Activated T-cell treated with anti-CD3 and anti-CD28 coated beads, Interleukin-2, amount 50 U/mL, for 24 hours (primary cell): ENCODE measurements around the gene MED22.

ENCODE experiments used
- DNase-seq: peaks from one replicate; pipeline ENCODE4 v3.0.0-alpha.2; 2020
- H3K27ac Mint-ChIP-seq: 2 replicates; pipeline ENCODE4 v1.8.0; 2020; ENCODE audit warnings: mild to moderate bottlenecking, mixed read lengths
- H3K27me3 Mint-ChIP-seq: 2 replicates; pipeline ENCODE4 v1.8.0; 2020; ENCODE audit warnings: mixed read lengths
- H3K36me3 Mint-ChIP-seq: 2 replicates; pipeline ENCODE4 v1.8.0; 2020; ENCODE audit warnings: low read depth, mixed read lengths
- H3K4me1 Mint-ChIP-seq: 2 replicates; pipeline ENCODE4 v1.8.0; 2020; ENCODE audit warnings: low read depth, mixed read lengths
- H3K4me3 Mint-ChIP-seq: 2 replicates; pipeline ENCODE4 v1.8.0; 2020; ENCODE audit warnings: mild to moderate bottlenecking, moderate library complexity, mixed read lengths
- H3K9me3 Mint-ChIP-seq: 2 replicates; pipeline ENCODE4 v1.8.0; 2020; ENCODE audit warnings: mixed read lengths

Gene MED22

DNA sequence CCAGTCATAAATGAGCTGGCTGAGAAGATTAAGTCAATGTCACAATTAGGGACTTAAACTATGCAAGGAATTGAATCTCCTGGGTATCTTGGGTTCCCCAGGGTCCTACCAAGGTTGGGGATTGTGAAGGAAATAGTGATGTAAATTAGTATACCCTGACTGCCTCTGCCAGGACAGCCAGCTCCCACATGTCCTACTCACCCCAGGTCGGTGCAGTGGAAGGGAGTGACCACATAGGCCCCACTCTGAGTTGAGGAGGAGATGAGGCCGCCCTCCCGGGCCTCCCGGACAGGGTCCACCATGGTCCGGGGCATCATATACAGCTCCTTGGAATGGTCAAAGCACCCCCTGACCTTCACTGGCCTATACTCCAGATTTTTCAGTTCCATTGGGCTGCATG lies 5.6 kb upstream of the MED22 start:
- Mint-ChIP-seq H3K4me1 (peaks cover 71% of the 10 kb centered on the region), H3K27me3 (no peaks in the 10 kb centered on the region), H3K36me3 (peaks cover 77% of the 10 kb centered on the region), H3K9me3 (no peaks in the 10 kb centered on the region), H3K27ac (peak overlapping the region; percentile 99), H3K4me3 (no peak overlapping the region)
- no peak for DNase-seq

DNA sequence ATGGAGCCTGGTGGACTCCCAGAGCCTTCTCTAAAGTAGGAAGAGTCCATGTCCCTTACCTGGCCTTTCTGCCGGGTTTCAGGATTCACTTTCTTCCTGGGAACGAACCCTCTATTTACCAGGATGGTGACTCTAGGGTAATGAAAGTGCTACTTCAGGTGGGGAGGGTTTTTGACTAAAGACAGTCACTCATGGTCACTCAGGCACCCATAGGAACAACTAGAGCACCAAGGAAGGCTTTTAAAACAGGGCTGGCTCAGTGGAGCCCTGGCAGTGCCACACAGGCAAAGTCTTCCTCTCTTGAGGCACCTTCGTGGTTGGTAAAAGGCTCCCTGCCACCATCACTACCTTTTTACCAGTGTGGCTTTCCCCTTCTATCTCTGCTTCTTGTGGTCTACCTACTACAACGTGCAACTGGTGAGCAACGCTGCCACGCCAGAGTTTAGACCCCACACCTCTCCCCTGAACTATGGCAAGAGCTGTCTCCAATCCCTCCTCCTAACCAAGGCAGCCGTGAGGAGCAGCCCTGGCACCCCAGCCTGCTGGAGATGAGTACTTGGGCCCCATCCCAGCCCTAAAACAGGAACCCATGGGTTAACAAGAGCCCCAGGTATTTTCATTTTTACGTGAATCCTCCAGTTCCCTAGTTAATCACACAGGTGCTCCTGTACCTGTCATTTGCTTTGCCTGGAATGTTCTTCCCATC lies 4.9 kb upstream of the MED22 start:
- peak; percentile 53 for DNase-seq
- peaks cover 64% of the 10 kb centered on the region for H3K4me1 Mint-ChIP-seq
- peaks cover 77% of the 10 kb centered on the region for H3K36me3 Mint-ChIP-seq
- H3K9me3 Mint-ChIP-seq: no peaks in the 10 kb centered on the region
- H3K27ac Mint-ChIP-seq: peak overlapping the region; percentile 99
- peak overlapping the region; percentile 15 for H3K4me3 Mint-ChIP-seq
- no peaks in the 10 kb centered on the region for H3K27me3 Mint-ChIP-seq

DNA sequence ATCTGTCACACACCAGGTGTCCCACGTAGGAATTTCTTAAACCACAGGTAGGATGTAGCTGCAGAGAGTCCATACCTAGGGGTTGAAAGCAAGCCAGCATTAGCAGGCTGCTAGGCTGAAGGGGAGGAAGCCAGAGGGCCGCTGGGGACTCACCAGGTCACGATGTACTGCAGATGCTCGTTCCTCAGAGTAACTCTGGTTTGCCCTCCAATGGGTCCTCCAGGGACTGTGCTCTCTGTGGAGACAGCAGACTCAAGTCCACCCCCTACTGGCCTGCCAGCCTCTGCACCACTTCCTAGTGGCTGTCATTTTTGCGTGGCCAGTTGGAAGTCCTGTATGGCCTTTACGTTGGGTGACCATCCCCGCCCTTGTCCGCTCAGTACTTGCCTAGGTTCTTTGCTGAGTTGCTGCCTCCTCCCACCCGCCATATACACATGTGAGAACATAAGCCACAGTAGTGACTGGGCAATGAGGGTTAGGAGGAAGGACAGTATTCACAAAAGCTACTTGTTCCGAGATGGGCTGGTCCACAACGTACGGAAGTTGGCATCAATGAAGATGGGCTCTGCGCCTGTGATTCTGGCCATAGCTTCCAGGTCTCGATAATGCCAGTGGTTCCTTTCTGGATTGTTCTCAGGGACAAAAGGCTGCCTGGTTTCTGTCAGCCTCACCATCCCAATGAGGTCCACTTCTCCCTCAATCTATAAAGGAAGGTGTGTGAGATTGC lies 4.1 kb upstream of the MED22 start:
- Mint-ChIP-seq H3K4me3 (peak overlapping the region; percentile 39), H3K27ac (peak overlapping the region; percentile 99)
- DNase-seq: peak; percentile 70

DNA sequence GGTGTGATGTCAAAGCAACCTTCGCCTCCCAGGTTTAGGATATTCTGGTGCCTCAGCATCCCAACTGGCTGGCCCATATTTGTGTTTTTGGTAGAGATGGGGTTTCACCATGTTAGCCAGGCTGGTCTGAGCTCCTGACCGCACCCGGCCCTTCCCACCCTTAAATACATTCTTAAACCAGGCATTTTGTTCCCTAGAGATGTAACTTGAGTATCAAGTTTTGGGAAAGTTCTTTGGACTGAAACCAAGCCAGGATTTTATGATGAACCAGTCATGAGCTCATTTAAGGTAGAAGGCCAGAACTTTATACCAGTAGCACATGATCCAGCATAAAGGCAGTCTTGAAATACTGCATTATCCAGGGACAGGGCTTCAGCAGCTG lies 3.6 kb upstream of the MED22 start:
- H3K36me3 Mint-ChIP-seq: peaks cover 74% of the 10 kb centered on the region
- H3K27ac Mint-ChIP-seq: peak overlapping the region; percentile 99
- DNase-seq: no peak
- no peaks in the 10 kb centered on the region for H3K27me3 Mint-ChIP-seq
- peaks cover 60% of the 10 kb centered on the region for H3K4me1 Mint-ChIP-seq
- H3K4me3 Mint-ChIP-seq: peak overlapping the region; percentile 98
- H3K9me3 Mint-ChIP-seq: no peaks in the 10 kb centered on the region

More for the DNA sequence above, 4.1 kb upstream of the MED22 start:
- Mint-ChIP-seq H3K36me3 (peaks cover 72% of the 10 kb centered on the region), H3K4me1 (peaks cover 57% of the 10 kb centered on the region), H3K9me3 (no peaks in the 10 kb centered on the region), H3K27me3 (no peaks in the 10 kb centered on the region)

DNA sequence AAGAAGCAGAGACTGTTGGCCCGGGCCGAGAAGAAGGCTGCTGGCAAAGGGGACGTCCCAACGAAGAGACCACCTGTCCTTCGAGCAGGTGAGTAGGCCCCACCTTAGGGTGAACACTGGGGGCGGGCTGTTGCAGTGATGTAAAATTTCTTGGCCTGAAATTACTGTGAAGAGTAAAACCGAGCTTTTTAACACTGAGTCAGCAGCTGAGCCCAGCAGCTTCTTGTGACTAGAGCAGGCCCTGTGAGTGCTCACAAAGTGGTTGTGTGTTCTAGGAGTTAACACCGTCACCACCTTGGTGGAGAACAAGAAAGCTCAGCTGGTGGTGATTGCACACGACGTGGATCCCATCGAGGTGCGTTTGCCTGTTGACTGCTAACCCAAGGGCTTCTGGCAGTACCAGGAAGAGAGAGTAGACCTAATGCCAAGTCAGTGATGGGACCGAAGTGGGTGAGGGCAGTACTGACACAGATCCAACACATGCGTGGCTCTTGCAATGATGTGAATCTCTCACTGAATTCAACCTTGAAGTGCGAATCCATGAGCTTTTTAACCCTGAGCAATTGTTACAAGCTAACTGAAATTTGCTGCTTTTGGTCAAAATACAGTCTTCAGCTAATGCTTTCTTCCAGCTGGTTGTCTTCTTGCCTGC lies 2.2 kb upstream of the MED22 start:
- peaks cover 85% of the 10 kb centered on the region for H3K36me3 Mint-ChIP-seq
- H3K9me3 Mint-ChIP-seq: no peaks in the 10 kb centered on the region
- peaks cover 64% of the 10 kb centered on the region for H3K4me1 Mint-ChIP-seq
- peak overlapping the region; percentile 98 for H3K4me3 Mint-ChIP-seq
- H3K27ac Mint-ChIP-seq: peak overlapping the region; percentile 99
- H3K27me3 Mint-ChIP-seq: no peaks in the 10 kb centered on the region
- no peak for DNase-seq

DNA sequence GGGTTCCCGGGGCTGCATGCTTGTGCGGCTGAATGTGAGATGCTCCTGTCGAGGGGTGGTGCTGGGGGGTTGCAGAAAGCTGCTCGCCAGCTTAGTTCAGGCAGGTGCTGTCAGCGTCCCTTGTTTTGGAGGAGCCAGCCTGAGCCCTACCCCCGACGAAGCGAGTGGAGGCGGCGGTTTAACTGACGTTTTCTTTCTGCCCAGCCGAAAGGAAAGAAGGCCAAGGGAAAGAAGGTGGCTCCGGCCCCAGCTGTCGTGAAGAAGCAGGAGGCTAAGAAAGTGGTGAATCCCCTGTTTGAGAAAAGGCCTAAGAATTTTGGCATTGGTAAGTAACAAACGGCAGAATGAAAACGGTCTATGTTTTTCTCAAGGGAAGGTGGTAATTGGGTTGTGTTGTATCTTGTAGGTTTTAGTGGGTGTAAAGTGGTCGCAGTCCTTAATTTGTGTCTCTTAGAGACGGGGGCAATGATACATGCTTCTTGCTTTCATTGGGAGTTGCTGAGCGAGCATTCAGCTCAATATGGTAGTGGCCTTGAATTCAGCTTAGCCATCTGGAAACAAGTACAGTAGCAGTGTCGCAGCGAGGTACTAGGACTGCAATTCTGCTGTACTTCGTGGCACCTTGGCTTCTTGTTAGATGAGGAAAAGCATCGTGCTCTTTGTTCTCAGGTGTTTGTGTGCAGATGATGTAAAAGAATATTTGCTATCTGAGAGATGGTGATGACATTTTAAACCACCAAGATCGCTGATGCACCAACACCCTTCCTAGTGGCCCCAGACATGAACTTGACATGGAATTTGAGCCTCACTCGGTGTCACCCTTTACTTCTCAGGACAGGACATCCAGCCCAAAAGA lies 1.0 kb upstream of the MED22 start:
- no peaks in the 10 kb centered on the region for H3K9me3 Mint-ChIP-seq
- peak overlapping the region; percentile 99 for H3K27ac Mint-ChIP-seq
- DNase-seq: no peak
- H3K4me1 Mint-ChIP-seq: peaks cover 52% of the 10 kb centered on the region
- peak overlapping the region; percentile 98 for H3K4me3 Mint-ChIP-seq
- no peaks in the 10 kb centered on the region for H3K27me3 Mint-ChIP-seq
- H3K36me3 Mint-ChIP-seq: peaks cover 92% of the 10 kb centered on the region

DNA sequence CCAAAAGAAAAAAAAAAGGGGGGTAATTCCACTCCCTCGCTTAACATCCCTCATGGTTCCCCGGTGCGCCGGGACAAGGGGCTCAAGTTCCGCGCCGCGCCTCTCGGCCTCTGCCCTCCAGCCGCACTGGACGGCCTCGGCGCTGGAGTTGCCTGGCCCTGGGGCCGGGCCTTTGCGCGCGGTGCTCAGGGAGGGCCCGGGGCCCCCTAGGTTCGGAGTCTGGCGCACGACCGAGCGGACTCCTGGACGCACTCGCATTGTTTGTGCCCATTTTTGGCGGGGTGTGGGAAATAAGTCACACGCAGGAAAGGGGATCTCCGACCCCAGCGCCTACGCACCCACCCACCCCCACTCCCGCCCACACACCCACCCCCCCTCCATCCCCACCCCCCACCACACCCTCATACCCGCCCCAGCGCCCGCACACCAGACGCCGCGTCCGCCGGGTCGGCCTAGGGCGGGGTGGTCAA lies 381 bp downstream of the MED22 start:
- Mint-ChIP-seq H3K9me3 (no peaks in the 10 kb centered on the region), H3K36me3 (peaks cover 94% of the 10 kb centered on the region), H3K27ac (peak overlapping the region; percentile 99), H3K27me3 (no peaks in the 10 kb centered on the region), H3K4me1 (peaks cover 45% of the 10 kb centered on the region), H3K4me3 (peak overlapping the region; percentile 98)
- DNase-seq: no peak

DNA sequence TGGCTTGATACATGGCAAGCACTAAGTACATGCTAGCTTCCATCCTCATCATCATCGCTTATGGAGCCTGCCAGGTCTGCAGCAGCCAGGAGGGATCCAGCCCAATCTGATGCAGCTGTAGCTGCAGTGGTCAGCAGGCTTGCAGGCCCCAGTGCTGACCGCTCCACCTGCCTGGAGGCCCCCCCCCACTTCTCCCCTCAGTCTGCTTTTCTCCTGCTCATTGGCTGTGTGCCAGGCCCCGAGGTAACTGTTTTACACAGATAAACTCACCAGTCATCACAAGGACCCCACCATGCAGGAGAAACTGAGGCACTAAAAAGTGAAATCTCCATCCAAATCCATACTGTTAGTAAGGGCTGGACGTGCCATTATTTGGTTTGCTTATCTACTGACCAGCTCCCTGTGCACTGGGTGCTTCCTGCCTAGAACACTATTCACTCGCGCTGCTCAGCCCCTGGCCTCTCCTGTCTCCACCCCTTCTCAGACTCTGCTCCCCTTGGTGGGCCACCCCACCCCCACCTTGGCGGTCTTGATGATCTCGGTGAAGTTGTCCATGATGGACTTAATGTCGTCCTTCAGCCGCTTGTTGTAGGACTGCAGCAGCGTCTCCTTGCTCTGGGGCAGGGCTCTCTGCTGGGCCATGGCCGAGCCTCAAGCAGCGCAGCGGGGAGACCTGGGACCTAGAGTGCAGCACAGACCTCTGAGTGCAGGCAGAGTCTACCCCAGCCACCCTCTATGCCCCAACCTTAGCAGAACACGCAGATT lies 1.7 kb downstream of the MED22 start:
- no peaks in the 10 kb centered on the region for H3K9me3 Mint-ChIP-seq
- H3K4me1 Mint-ChIP-seq: peaks cover 39% of the 10 kb centered on the region
- peaks cover 94% of the 10 kb centered on the region for H3K36me3 Mint-ChIP-seq
- peak overlapping the region; percentile 92 for H3K27ac Mint-ChIP-seq
- no peaks in the 10 kb centered on the region for H3K27me3 Mint-ChIP-seq
- H3K4me3 Mint-ChIP-seq: peak overlapping the region; percentile 98
- no peak for DNase-seq

DNA sequence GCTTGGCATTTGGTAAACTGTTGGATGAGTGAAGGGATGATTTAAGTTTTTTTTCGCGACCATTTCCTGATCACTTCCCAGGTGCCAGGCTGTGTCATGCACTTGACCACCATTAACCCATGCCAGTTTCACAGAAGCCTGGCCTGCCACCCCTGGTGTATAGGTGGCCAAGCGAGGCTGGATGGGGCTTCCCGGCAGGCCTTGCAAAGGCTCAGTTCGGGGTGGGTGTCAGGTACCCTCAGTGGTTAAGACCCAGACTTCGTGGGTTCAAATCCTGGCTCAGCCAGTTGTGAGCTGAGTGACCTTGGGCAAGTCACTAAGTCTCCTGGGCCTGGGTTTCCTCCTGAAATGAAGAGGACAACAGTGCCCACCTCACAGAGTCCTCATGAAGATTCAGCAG lies 2.3 kb downstream of the MED22 start:
- H3K4me3 Mint-ChIP-seq: no peak overlapping the region

DNA sequence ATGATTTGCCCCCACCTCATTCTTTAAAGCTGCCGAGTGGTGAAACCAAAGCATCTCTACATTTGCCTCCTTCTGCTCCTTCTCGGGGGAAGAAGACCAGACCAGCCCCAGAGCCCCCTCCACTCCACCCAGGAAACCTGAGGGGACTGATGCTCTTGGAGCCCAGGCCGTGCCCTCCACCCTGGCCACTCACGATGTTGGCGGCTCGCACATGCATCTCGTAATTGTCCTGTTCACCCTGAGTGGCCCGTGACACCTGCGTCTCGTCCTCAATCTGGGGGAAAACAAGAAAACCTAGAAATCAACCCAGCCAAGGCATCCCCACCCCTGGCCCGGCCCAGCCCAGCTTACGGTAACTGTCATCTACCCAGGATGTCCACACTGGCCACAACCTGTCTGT lies 3.0 kb downstream of the MED22 start:
- H3K27me3 Mint-ChIP-seq: no peaks in the 10 kb centered on the region
- no peak for DNase-seq
- peaks cover 94% of the 10 kb centered on the region for H3K36me3 Mint-ChIP-seq
- H3K9me3 Mint-ChIP-seq: no peaks in the 10 kb centered on the region
- H3K4me1 Mint-ChIP-seq: peaks cover 37% of the 10 kb centered on the region
- no peak overlapping the region for H3K27ac Mint-ChIP-seq
- H3K4me3 Mint-ChIP-seq: no peak overlapping the region

More for the DNA sequence above, 2.3 kb downstream of the MED22 start:
- Mint-ChIP-seq H3K9me3 (no peaks in the 10 kb centered on the region), H3K4me1 (peaks cover 40% of the 10 kb centered on the region), H3K27ac (peak overlapping the region; percentile 33), H3K36me3 (peaks cover 94% of the 10 kb centered on the region), H3K27me3 (no peaks in the 10 kb centered on the region)
- DNase-seq: no peak

DNA sequence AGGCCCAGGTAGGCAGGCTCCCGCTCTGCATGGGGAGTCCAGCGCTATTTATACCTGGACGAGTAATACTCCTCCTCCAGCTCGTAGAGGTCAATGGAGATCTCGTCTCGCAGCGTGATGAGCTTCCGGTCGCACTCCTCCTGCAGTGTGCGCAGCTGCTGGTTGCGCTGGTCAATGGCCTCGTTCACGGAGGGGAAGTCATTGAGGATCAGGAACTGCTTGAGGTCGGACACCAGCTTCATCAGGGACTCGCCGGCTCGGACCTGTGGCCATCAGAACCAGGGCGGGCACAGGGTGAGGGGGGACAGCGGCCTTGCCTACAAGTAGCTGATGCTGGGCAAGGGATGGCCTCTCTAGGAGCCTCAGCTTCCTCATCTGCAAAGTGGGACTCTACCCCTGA lies 3.9 kb downstream of the MED22 start:
- H3K36me3 Mint-ChIP-seq: peaks cover 94% of the 10 kb centered on the region
- H3K4me3 Mint-ChIP-seq: no peak overlapping the region
- DNase-seq: no peak
- H3K27ac Mint-ChIP-seq: no peak overlapping the region
- no peaks in the 10 kb centered on the region for H3K27me3 Mint-ChIP-seq
- H3K9me3 Mint-ChIP-seq: no peaks in the 10 kb centered on the region
- H3K4me1 Mint-ChIP-seq: peaks cover 29% of the 10 kb centered on the region

DNA sequence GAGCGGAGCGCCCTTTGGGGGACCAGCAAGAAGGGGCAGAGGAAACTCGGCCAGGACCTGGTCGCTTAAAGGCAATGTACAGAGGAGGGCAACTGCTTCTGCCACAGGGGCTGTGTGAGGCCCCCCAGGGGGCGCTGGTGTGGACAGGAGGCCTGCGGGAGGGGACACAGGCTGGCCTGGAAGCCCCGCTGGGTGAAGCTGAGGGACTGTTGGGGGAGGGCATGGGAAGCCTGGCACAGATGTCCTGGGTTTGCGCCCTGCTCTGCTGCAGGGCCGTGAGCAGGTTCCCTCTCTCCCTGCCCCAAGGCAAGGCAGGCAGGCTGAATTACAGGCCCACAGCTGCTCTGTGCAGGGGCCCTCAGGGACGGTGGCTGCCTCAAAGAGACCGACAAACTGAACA lies 5.4 kb downstream of the MED22 start:
- peaks cover 93% of the 10 kb centered on the region for H3K36me3 Mint-ChIP-seq
- peaks cover 31% of the 10 kb centered on the region for H3K4me1 Mint-ChIP-seq
- no peak overlapping the region for H3K27ac Mint-ChIP-seq
- no peak overlapping the region for H3K4me3 Mint-ChIP-seq
- no peaks in the 10 kb centered on the region for H3K9me3 Mint-ChIP-seq
- no peaks in the 10 kb centered on the region for H3K27me3 Mint-ChIP-seq
- DNase-seq: peak; percentile 37

DNA sequence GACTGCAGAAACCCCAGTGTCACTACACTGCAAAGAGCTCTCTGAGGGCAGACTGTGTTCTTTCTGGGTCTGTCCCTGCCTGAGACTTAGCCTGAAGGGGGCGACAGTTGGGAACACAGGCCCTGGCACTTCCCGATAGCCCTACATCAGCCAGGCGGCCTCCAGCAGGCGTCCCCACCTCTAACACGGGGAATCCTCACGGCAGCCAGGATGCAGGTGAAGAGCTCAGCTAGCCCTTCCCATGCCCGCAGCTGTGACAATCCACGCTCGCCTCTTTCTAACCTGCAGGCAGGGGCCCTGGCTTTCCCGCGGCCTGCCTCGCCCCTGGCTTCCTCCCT lies 5.9 kb downstream of the MED22 start:
- Mint-ChIP-seq H3K9me3 (no peaks in the 10 kb centered on the region), H3K4me3 (no peak overlapping the region), H3K4me1 (peaks cover 34% of the 10 kb centered on the region), H3K36me3 (peaks cover 96% of the 10 kb centered on the region), H3K27ac (peak overlapping the region; percentile 56), H3K27me3 (no peaks in the 10 kb centered on the region)
- DNase-seq: no peak
